Astrocyte (in vitro differentiated cells and primary cell): Measurements from ENCODE around the gene MBD5. TPM values are rescaled to one million over a fixed set of nuclear protein-coding genes. Genes with fewer than 3 reads are reported as not detected.

Experiments
- DNase-seq: peaks from one replicate; pipeline ENCODE4 v3.0.0-alpha.2; 2010; ENCODE audit warnings: low read depth
- FAIRE-seq: peaks from 2 replicates; lab custom pipeline; 2011; peaks lifted over from hg19 to GRCh38; lab: Jason Lieb, UNC
- H2AFZ ChIP-seq: 2 replicates; pipeline ENCODE4 v1.6.0; 2012; ENCODE audit warnings: low read depth, low read length, inconsistent platforms
- H3K27ac ChIP-seq: 2 replicates; pipeline ENCODE4 v1.5.1; 2011; ENCODE audit warnings: low read depth, low read length, inconsistent platforms
- H3K27me3 ChIP-seq: 2 replicates; pipeline ENCODE4 v1.6.0; 2011; ENCODE audit warnings: low read length, inconsistent platforms; ENCODE audit not compliant: insufficient read depth
- H3K36me3 ChIP-seq: 2 replicates; pipeline ENCODE4 v1.5.1; 2011; ENCODE audit warnings: low read length, inconsistent platforms; ENCODE audit not compliant: insufficient read depth
- H3K4me1 ChIP-seq: 2 replicates; pipeline ENCODE4 v1.5.1; 2011; ENCODE audit warnings: low read length, inconsistent platforms; ENCODE audit not compliant: insufficient read depth
- H3K4me2 ChIP-seq: 2 replicates; pipeline ENCODE4 v1.6.0; 2012; ENCODE audit warnings: low read length, inconsistent platforms
- H3K4me3 ChIP-seq: 2 replicates; pipeline ENCODE4 v1.5.1; 2011; ENCODE audit warnings: low read depth, mild to moderate bottlenecking, low read length, inconsistent platforms; ENCODE audit not compliant: insufficient read depth
- H3K79me2 ChIP-seq: 2 replicates; pipeline ENCODE4 v1.6.0; 2012; ENCODE audit warnings: mild to moderate bottlenecking, low read length, inconsistent platforms; ENCODE audit not compliant: insufficient read depth
- H3K9ac ChIP-seq: 2 replicates; pipeline ENCODE4 v1.6.0; 2012; ENCODE audit warnings: mild to moderate bottlenecking, low read length, inconsistent platforms
- H3K9me3 ChIP-seq: 2 replicates; pipeline ENCODE4 v1.5.1; 2012; ENCODE audit warnings: low read depth, mild to moderate bottlenecking, low read length, inconsistent platforms; ENCODE audit not compliant: insufficient read depth
- H4K20me1 ChIP-seq: 2 replicates; pipeline ENCODE4 v1.6.0; 2012; ENCODE audit warnings: low read length, inconsistent platforms; ENCODE audit not compliant: insufficient read depth
- H3K27ac Mint-ChIP-seq: one replicate; pipeline ENCODE4 v1.8.0; 2021; ENCODE audit warnings: mild to moderate bottlenecking, mixed read lengths; ENCODE audit not compliant: unreplicated experiment
- H3K27me3 Mint-ChIP-seq: one replicate; pipeline ENCODE4 v1.8.0; 2021; ENCODE audit warnings: low read depth, mixed read lengths; ENCODE audit not compliant: unreplicated experiment
- H3K36me3 Mint-ChIP-seq: one replicate; pipeline ENCODE4 v1.8.0; 2021; ENCODE audit warnings: low read depth, mixed read lengths; ENCODE audit not compliant: unreplicated experiment
- H3K4me1 Mint-ChIP-seq: one replicate; pipeline ENCODE4 v1.8.0; 2021; ENCODE audit warnings: low read depth, mixed read lengths; ENCODE audit not compliant: unreplicated experiment
- H3K4me3 Mint-ChIP-seq: one replicate; pipeline ENCODE4 v1.8.0; 2021; ENCODE audit warnings: mild to moderate bottlenecking, moderate library complexity, mixed read lengths; ENCODE audit not compliant: unreplicated experiment
- H3K9me3 Mint-ChIP-seq: one replicate; pipeline ENCODE4 v1.8.0; 2021; ENCODE audit warnings: mild to moderate bottlenecking, mixed read lengths; ENCODE audit not compliant: unreplicated experiment
- EZH2 ChIP-seq: IDR thresholded peaks from 2 replicates; pipeline ENCODE4 v1.6.1; 2012; ENCODE audit warnings: mild to moderate bottlenecking, low read length, inconsistent platforms; ENCODE audit not compliant: insufficient read depth
- total RNA-seq: library from RNA; stranded (reverse); gene quantifications from 2 replicates; pipeline ENCODE4 v1.2.1, GENCODE V29; 2021
- TF ChIP-seq, protein P1 (sequence below): IDR thresholded peaks from 2 replicates; pipeline ENCODE4 v1.5.1; 2011; ENCODE audit warnings: low read depth, mild to moderate bottlenecking, inconsistent platforms, low read length, moderate library complexity; ENCODE audit not compliant: insufficient read depth

Gene MBD5
- total RNA-seq, 1 donor from 2014 or later: 53.6 TPM

DNA sequence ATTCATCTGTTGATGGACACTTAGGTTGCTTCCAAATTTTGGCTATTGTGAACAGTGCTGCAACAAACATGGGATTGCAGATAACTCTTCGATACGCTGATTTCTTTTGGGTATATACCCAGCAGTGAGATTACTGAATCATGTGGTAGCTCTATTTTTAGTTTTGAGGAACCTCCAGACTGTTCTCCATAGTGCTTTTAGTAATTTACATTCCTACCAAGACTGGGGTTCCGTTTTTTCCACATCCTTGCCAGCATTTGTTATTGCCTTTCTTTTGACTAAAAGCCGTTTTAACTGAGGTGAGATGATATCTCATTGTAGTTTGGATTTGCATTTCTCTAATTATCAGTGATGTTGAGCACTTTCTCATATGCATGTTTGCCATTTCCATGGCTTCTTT lies 200.3 kb downstream of the MBD5 start:
- Histone ChIP-seq H3K4me1 (no peaks in the 10 kb centered on the region), H2AFZ (no peak overlapping the region), H4K20me1 (peaks cover 6% of the 10 kb centered on the region), H3K9me3 (no peaks in the 10 kb centered on the region), H3K27ac (no peak overlapping the region), H3K4me2 (no peak overlapping the region), H3K79me2 (peaks cover 3% of the 10 kb centered on the region), H3K4me3 (no peak overlapping the region), H3K27me3 (no peaks in the 10 kb centered on the region), H3K36me3 (no peaks in the 10 kb centered on the region), H3K9ac (no peak overlapping the region)
- Mint-ChIP-seq H3K27me3 (no peaks in the 10 kb centered on the region), H3K4me3 (no peak overlapping the region), H3K36me3 (peaks cover 6% of the 10 kb centered on the region), H3K4me1 (no peaks in the 10 kb centered on the region), H3K27ac (no peak overlapping the region), H3K9me3 (peaks cover 9% of the 10 kb centered on the region)
- DNase-seq: no peak
- TF ChIP-seq, protein P1, sequence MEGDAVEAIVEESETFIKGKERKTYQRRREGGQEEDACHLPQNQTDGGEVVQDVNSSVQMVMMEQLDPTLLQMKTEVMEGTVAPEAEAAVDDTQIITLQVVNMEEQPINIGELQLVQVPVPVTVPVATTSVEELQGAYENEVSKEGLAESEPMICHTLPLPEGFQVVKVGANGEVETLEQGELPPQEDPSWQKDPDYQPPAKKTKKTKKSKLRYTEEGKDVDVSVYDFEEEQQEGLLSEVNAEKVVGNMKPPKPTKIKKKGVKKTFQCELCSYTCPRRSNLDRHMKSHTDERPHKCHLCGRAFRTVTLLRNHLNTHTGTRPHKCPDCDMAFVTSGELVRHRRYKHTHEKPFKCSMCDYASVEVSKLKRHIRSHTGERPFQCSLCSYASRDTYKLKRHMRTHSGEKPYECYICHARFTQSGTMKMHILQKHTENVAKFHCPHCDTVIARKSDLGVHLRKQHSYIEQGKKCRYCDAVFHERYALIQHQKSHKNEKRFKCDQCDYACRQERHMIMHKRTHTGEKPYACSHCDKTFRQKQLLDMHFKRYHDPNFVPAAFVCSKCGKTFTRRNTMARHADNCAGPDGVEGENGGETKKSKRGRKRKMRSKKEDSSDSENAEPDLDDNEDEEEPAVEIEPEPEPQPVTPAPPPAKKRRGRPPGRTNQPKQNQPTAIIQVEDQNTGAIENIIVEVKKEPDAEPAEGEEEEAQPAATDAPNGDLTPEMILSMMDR: no peak
- TF ChIP-seq EZH2: no peak
- no peak for FAIRE-seq

DNA sequence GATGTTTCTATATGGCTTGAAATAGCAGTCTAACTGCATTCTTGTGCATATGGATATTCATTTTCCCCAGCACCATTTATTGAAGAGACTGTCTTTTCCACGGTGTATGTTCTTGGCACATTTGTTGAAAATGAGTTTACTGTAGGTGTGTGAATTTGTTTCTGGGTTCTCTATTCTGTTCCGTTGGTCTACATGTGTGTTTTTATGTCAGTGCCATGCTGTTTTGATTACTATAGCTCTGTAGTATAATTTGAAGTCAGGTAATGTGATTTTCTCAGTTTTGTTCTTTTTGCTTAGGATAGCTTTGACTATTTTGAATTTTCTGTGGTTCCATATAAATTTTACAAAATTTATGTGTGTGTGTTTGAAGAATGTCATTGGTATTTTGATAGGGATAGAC lies 201.0 kb downstream of the MBD5 start:
- Histone ChIP-seq H3K36me3 (no peaks in the 10 kb centered on the region), H2AFZ (no peak overlapping the region), H3K27ac (no peak overlapping the region), H3K4me3 (no peak overlapping the region), H3K79me2 (peaks cover 3% of the 10 kb centered on the region), H4K20me1 (peaks cover 6% of the 10 kb centered on the region), H3K9me3 (no peaks in the 10 kb centered on the region), H3K9ac (no peak overlapping the region), H3K4me2 (no peak overlapping the region), H3K4me1 (no peaks in the 10 kb centered on the region), H3K27me3 (no peaks in the 10 kb centered on the region)
- TF ChIP-seq EZH2: no peak
- TF ChIP-seq, protein P1: no peak
- DNase-seq: no peak
- no peak for FAIRE-seq
- H3K4me3 Mint-ChIP-seq: no peak overlapping the region
- H3K9me3 Mint-ChIP-seq: peaks cover 9% of the 10 kb centered on the region
- H3K27me3 Mint-ChIP-seq: no peaks in the 10 kb centered on the region
- no peak overlapping the region for H3K27ac Mint-ChIP-seq
- H3K36me3 Mint-ChIP-seq: peaks cover 6% of the 10 kb centered on the region
- no peaks in the 10 kb centered on the region for H3K4me1 Mint-ChIP-seq

DNA sequence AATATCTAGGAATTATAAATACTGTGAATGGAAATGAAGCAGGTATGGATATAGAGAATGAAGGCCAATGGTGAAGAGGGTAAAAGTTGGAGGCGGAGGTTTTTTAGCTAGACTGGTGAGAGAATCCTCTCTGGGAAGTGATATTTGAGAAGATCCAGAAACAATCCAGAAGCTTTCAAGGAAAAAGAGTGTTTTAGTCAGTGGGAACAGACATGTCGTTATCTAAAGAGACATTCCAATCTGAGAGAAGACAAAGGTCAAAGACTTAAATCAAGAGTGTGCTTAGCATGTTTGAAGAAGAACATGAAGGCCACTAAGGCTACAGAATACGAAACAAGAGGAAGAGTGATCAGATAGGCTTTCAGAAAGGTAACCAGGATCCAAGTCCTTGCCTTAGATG lies 211.0 kb downstream of the MBD5 start:
- Histone ChIP-seq H3K4me1 (no peaks in the 10 kb centered on the region), H3K4me2 (no peak overlapping the region), H2AFZ (no peak overlapping the region), H3K4me3 (no peak overlapping the region), H3K79me2 (no peaks in the 10 kb centered on the region), H3K9me3 (peaks cover 5% of the 10 kb centered on the region), H3K27me3 (no peaks in the 10 kb centered on the region), H4K20me1 (peaks cover 8% of the 10 kb centered on the region), H3K36me3 (peaks cover 6% of the 10 kb centered on the region), H3K9ac (no peak overlapping the region), H3K27ac (no peak overlapping the region)
- H3K27ac Mint-ChIP-seq: no peak overlapping the region
- H3K4me3 Mint-ChIP-seq: no peak overlapping the region
- DNase-seq (no peak), FAIRE-seq (no peak)
- TF ChIP-seq, protein P1: no peak
- no peak for TF ChIP-seq EZH2
- H3K9me3 Mint-ChIP-seq: peaks cover 12% of the 10 kb centered on the region
- H3K27me3 Mint-ChIP-seq: no peaks in the 10 kb centered on the region
- peaks cover 3% of the 10 kb centered on the region for H3K4me1 Mint-ChIP-seq
- H3K36me3 Mint-ChIP-seq: peaks cover 22% of the 10 kb centered on the region
